Fibroblast of skin of right biceps (primary cell): ENCODE measurements around the gene COX20.

Source experiments
- DNase-seq: peaks from one replicate; pipeline ENCODE4 v3.0.0-alpha.2; 2013

Gene COX20

GRCh38 chr1:244881552-244882280, 46.3 kb downstream of the COX20 start:
- DNase-seq = no peak

- no peak for DNase-seq
Measured at GRCh38 chr1:244887281-244887680, 51.8 kb downstream of the COX20 start.

GRCh38 chr1:244893836-244894235, 58.4 kb downstream of the COX20 start:
- no peak for DNase-seq
